Activated naive CD8-positive, alpha-beta T cell treated with anti-CD3 and anti-CD28 coated beads, Interleukin-2, amount 50 U/mL, for 24 hours (primary cell): ENCODE data around the gene ACBD6.
"Not testable (repeated sequence)": the region's sequence is repeated elsewhere in the genome, so short reads cannot be mapped to it uniquely, and the experiment has no call there.

Experiments
- ATAC-seq: fragments of 150-1000 bp; cut with Tn5 transposase; one replicate; pipeline ENCODE4 v1.10.0; 2021
- DNase-seq: peaks from one replicate; pipeline ENCODE4 v3.0.0; 2021
- H3K27ac Mint-ChIP-seq: one replicate; pipeline ENCODE4 v1.8.0; 2021; ENCODE audit warnings: mild to moderate bottlenecking, mixed read lengths
- H3K27me3 Mint-ChIP-seq: one replicate; pipeline ENCODE4 v1.8.0; 2021; ENCODE audit warnings: mixed read lengths
- H3K36me3 Mint-ChIP-seq: one replicate; pipeline ENCODE4 v1.8.0; 2021; ENCODE audit warnings: low read depth, mixed read lengths
- H3K4me1 Mint-ChIP-seq: one replicate; pipeline ENCODE4 v1.8.0; 2021; ENCODE audit warnings: mixed read lengths
- H3K4me3 Mint-ChIP-seq: one replicate; pipeline ENCODE4 v1.8.0; 2021; ENCODE audit warnings: mild to moderate bottlenecking, moderate library complexity, mixed read lengths
- H3K9me3 Mint-ChIP-seq: one replicate; pipeline ENCODE4 v1.8.0; 2021; ENCODE audit warnings: mixed read lengths

Gene ACBD6

GRCh38 chr1:180428782-180429695 lies 73.3 kb downstream of the ACBD6 start:
- Mint-ChIP-seq H3K4me3 (no peak overlapping the region), H3K27me3 (no peaks in the 10 kb centered on the region), H3K27ac (no peak overlapping the region), H3K4me1 (peaks cover 5% of the 10 kb centered on the region), H3K9me3 (no peaks in the 10 kb centered on the region), H3K36me3 (peaks cover 24% of the 10 kb centered on the region)
- ATAC-seq (no peak), DNase-seq (no peak)

GRCh38 chr1:180425952-180426351 lies 76.4 kb downstream of the ACBD6 start:
- Mint-ChIP-seq H3K4me3 (no peak overlapping the region), H3K27ac (no peak overlapping the region), H3K27me3 (no peaks in the 10 kb centered on the region), H3K36me3 (peaks cover 39% of the 10 kb centered on the region), H3K4me1 (peaks cover 5% of the 10 kb centered on the region), H3K9me3 (peaks cover 12% of the 10 kb centered on the region)
- no peak for ATAC-seq
- no peak for DNase-seq

- ATAC-seq (no peak), DNase-seq (no peak)
- H3K4me1 Mint-ChIP-seq, result peaks cover 5% of the 10 kb centered on the region
- H3K9me3 Mint-ChIP-seq, result peaks cover 15% of the 10 kb centered on the region
- H3K4me3 Mint-ChIP-seq, result no peak overlapping the region
- H3K27ac Mint-ChIP-seq, result peak overlapping the region; percentile 55
- no peaks in the 10 kb centered on the region for H3K27me3 Mint-ChIP-seq
- peaks cover 42% of the 10 kb centered on the region for H3K36me3 Mint-ChIP-seq
Measured at GRCh38 chr1:180424848-180425457, 77.4 kb downstream of the ACBD6 start.

- Mint-ChIP-seq H3K9me3 (peaks cover 18% of the 10 kb centered on the region), H3K27me3 (no peaks in the 10 kb centered on the region), H3K4me1 (no peaks in the 10 kb centered on the region), H3K27ac (no peak overlapping the region), H3K36me3 (peaks cover 39% of the 10 kb centered on the region), H3K4me3 (no peak overlapping the region)
- DNase-seq (no peak), ATAC-seq (no peak)
Measured at GRCh38 chr1:180421614-180422013, 80.8 kb downstream of the ACBD6 start.

- H3K27ac Mint-ChIP-seq, H3K27me3 Mint-ChIP-seq, DNase-seq, H3K4me3 Mint-ChIP-seq, H3K4me1 Mint-ChIP-seq, ATAC-seq: not testable (repeated sequence)
- Mint-ChIP-seq H3K36me3 (peaks cover 42% of the 10 kb centered on the region), H3K9me3 (peaks cover 21% of the 10 kb centered on the region)
Measured at GRCh38 chr1:180421145-180421544, 81.2 kb downstream of the ACBD6 start.

- no peak overlapping the region for H3K4me3 Mint-ChIP-seq
Measured at GRCh38 chr1:180415985-180416633, 86.3 kb downstream of the ACBD6 start.

GRCh38 chr1:180415236-180415848 lies 87.0 kb downstream of the ACBD6 start:
- DNase-seq (no peak), ATAC-seq (no peak)
- H3K4me3 Mint-ChIP-seq, result no peak overlapping the region
- H3K27me3 Mint-ChIP-seq, result no peaks in the 10 kb centered on the region
- H3K27ac Mint-ChIP-seq, result no peak overlapping the region
- H3K9me3 Mint-ChIP-seq, result peaks cover 14% of the 10 kb centered on the region
- H3K4me1 Mint-ChIP-seq, result no peaks in the 10 kb centered on the region
- peaks cover 50% of the 10 kb centered on the region for H3K36me3 Mint-ChIP-seq

More at GRCh38 chr1:180415985-180416633, 86.3 kb downstream of the ACBD6 start:
- no peak for DNase-seq
- no peaks in the 10 kb centered on the region for H3K4me1 Mint-ChIP-seq
- H3K27ac Mint-ChIP-seq, result no peak overlapping the region
- ATAC-seq, result no peak
- H3K27me3 Mint-ChIP-seq, result no peaks in the 10 kb centered on the region
- H3K36me3 Mint-ChIP-seq, result peaks cover 49% of the 10 kb centered on the region
- H3K9me3 Mint-ChIP-seq, result peaks cover 14% of the 10 kb centered on the region

- no peak overlapping the region for H3K4me3 Mint-ChIP-seq
- H3K27ac Mint-ChIP-seq, result no peak overlapping the region
- H3K9me3 Mint-ChIP-seq, result peaks cover 8% of the 10 kb centered on the region
- no peak for ATAC-seq
- no peaks in the 10 kb centered on the region for H3K27me3 Mint-ChIP-seq
- H3K36me3 Mint-ChIP-seq, result peaks cover 51% of the 10 kb centered on the region
- no peak for DNase-seq
- H3K4me1 Mint-ChIP-seq, result no peaks in the 10 kb centered on the region
Measured at GRCh38 chr1:180412583-180412982, 89.8 kb downstream of the ACBD6 start.

- H3K27me3 Mint-ChIP-seq, DNase-seq, H3K9me3 Mint-ChIP-seq, H3K4me3 Mint-ChIP-seq, H3K27ac Mint-ChIP-seq, H3K4me1 Mint-ChIP-seq, ATAC-seq: not testable (repeated sequence)
- peaks cover 41% of the 10 kb centered on the region for H3K36me3 Mint-ChIP-seq
Measured at GRCh38 chr1:180408128-180408527, 94.2 kb downstream of the ACBD6 start.

- no peaks in the 10 kb centered on the region for H3K27me3 Mint-ChIP-seq
- ATAC-seq (no peak), DNase-seq (no peak)
- peaks cover 36% of the 10 kb centered on the region for H3K36me3 Mint-ChIP-seq
- no peaks in the 10 kb centered on the region for H3K9me3 Mint-ChIP-seq
- H3K4me1 Mint-ChIP-seq, result no peaks in the 10 kb centered on the region
- H3K27ac Mint-ChIP-seq, result no peak overlapping the region
- no peak overlapping the region for H3K4me3 Mint-ChIP-seq
Measured at GRCh38 chr1:180407051-180407450, 95.3 kb downstream of the ACBD6 start.

GRCh38 chr1:180402551-180402950 lies 99.8 kb downstream of the ACBD6 start:
- H3K9me3 Mint-ChIP-seq, result no peaks in the 10 kb centered on the region
- no peak overlapping the region for H3K4me3 Mint-ChIP-seq
- ATAC-seq (no peak), DNase-seq (no peak)
- no peaks in the 10 kb centered on the region for H3K4me1 Mint-ChIP-seq
- peaks cover 15% of the 10 kb centered on the region for H3K36me3 Mint-ChIP-seq
- no peaks in the 10 kb centered on the region for H3K27me3 Mint-ChIP-seq
- H3K27ac Mint-ChIP-seq, result no peak overlapping the region

GRCh38 chr1:180402001-180402400 lies 100.4 kb downstream of the ACBD6 start:
- H3K4me1 Mint-ChIP-seq, result no peaks in the 10 kb centered on the region
- ATAC-seq, result no peak

GRCh38 chr1:180397175-180397574 lies 105.2 kb downstream of the ACBD6 start:
- Mint-ChIP-seq H3K27ac (no peak overlapping the region), H3K4me1 (no peaks in the 10 kb centered on the region), H3K27me3 (no peaks in the 10 kb centered on the region), H3K36me3 (peaks cover 51% of the 10 kb centered on the region), H3K9me3 (peaks cover 32% of the 10 kb centered on the region), H3K4me3 (no peak overlapping the region)
- DNase-seq, result no peak
- no peak for ATAC-seq

More at GRCh38 chr1:180402001-180402400, 100.4 kb downstream of the ACBD6 start:
- no peak overlapping the region for H3K4me3 Mint-ChIP-seq
- H3K27ac Mint-ChIP-seq, result no peak overlapping the region
- H3K36me3 Mint-ChIP-seq, result peaks cover 19% of the 10 kb centered on the region
- no peak for DNase-seq
- no peaks in the 10 kb centered on the region for H3K27me3 Mint-ChIP-seq
- no peaks in the 10 kb centered on the region for H3K9me3 Mint-ChIP-seq

- H3K36me3 Mint-ChIP-seq, result peaks cover 69% of the 10 kb centered on the region
- H3K9me3 Mint-ChIP-seq, result peaks cover 36% of the 10 kb centered on the region
- H3K27ac Mint-ChIP-seq, result no peak overlapping the region
- H3K4me1 Mint-ChIP-seq, result no peaks in the 10 kb centered on the region
- no peaks in the 10 kb centered on the region for H3K27me3 Mint-ChIP-seq
- DNase-seq (no peak), ATAC-seq (no peak)
- H3K4me3 Mint-ChIP-seq, result no peak overlapping the region
Measured at GRCh38 chr1:180392427-180393145, 109.8 kb downstream of the ACBD6 start.
